Activated CD8-positive, alpha-beta memory T cell treated with anti-CD3 and anti-CD28 coated beads, Interleukin-2, amount 50 U/mL, for 1 hour (primary cell): ENCODE data around the gene GAN.

Source experiments
- DNase-seq: peaks from one replicate; pipeline ENCODE4 v3.0.0-alpha.2; 2020; ENCODE audit errors: extremely low read depth

Gene GAN, protein sequence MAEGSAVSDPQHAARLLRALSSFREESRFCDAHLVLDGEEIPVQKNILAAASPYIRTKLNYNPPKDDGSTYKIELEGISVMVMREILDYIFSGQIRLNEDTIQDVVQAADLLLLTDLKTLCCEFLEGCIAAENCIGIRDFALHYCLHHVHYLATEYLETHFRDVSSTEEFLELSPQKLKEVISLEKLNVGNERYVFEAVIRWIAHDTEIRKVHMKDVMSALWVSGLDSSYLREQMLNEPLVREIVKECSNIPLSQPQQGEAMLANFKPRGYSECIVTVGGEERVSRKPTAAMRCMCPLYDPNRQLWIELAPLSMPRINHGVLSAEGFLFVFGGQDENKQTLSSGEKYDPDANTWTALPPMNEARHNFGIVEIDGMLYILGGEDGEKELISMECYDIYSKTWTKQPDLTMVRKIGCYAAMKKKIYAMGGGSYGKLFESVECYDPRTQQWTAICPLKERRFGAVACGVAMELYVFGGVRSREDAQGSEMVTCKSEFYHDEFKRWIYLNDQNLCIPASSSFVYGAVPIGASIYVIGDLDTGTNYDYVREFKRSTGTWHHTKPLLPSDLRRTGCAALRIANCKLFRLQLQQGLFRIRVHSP

GRCh38 chr16:81314603-81315270 lies at the start of gene GAN:
Gene GAN (plus strand): TSS chr16:81314962. CDS start chr16:81315114, 152 bp downstream.
- peak; percentile 73 for DNase-seq

GRCh38 chr16:81265052-81265451 lies 49.7 kb upstream of the GAN start:
- DNase-seq, result no peak

- no peak for DNase-seq
Observed at GRCh38 chr16:81265658-81266451, 48.9 kb upstream of the GAN start.

- no peak for DNase-seq
Observed at GRCh38 chr16:81266680-81267095, 48.1 kb upstream of the GAN start.

- no peak for DNase-seq
Observed at GRCh38 chr16:81268509-81268908, 46.3 kb upstream of the GAN start.

- DNase-seq, result no peak
Observed at GRCh38 chr16:81273223-81273950, 41.4 kb upstream of the GAN start.

- no peak for DNase-seq
Observed at GRCh38 chr16:81275064-81275532, 39.7 kb upstream of the GAN start.

- no peak for DNase-seq
Observed at GRCh38 chr16:81275795-81276194, 39.0 kb upstream of the GAN start.

GRCh38 chr16:81276323-81276722 lies 38.4 kb upstream of the GAN start:
- no peak for DNase-seq

- no peak for DNase-seq
Observed at GRCh38 chr16:81277541-81278080, 37.2 kb upstream of the GAN start.

GRCh38 chr16:81278526-81278925 lies 36.2 kb upstream of the GAN start:
- DNase-seq, result no peak

GRCh38 chr16:81279392-81279791 lies 35.4 kb upstream of the GAN start:
- DNase-seq, result no peak

- no peak for DNase-seq
Observed at GRCh38 chr16:81280393-81280792, 34.4 kb upstream of the GAN start.

- no peak for DNase-seq
Observed at GRCh38 chr16:81283044-81283443, 31.7 kb upstream of the GAN start.

GRCh38 chr16:81284995-81285600 lies 29.7 kb upstream of the GAN start:
- DNase-seq, result no peak

DNA sequence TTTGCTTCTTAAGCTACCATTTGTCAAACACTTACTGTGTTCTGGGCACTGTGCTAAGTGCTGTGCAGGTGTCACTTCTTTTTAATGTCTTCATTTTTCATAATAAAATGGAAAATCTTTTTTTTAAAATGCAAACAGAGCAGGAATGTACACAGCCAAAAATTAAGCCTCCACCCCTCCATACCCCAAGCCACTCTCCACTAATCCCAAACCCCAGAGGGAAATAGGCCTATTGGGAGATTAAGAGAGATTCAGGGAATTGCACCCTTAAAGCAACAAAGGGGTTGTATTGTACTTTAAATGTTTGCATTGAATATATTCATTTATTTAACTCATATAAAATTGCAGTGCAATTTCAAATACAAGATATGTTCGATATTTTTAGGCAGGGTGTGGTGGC lies 28.6 kb upstream of the GAN start:
- no peak for DNase-seq

DNA sequence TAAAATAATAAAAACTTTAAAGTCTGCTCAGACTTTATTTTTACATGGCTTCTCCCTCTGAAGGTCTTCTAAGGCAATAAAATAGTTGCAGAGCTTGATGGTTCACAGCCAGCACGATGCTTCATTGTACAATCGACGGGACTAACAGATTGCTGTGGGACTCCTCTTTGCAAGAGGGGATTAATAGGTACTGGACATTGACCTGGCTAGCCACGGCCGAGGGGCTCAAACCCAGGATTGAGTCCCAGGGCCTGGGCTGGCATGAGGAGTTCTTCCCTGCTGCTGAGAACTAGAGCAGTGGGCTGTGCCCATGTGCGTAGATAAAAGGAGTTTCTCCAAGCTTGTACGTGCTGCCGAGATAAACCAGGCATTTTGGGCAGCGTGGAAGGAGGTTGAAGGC lies 23.6 kb upstream of the GAN start:
- DNase-seq, result no peak

DNA sequence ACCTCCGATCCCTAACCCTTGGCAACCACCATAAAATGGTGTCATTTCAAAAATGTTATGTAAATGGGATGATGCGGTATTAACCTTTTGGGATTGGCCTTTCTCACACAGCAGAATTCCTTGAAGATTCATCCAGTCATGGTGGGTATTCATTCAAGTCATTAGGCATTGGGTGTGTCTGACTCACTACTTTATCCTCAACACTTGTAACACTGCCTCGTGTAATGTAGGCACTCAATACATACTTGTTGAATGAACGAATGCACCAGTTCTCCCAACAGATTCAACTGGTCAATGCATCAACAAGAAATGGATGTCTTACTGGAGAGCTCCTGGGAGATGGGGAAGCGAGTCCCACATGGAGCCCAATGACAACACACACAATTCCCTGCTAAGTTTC lies 21.8 kb upstream of the GAN start:
- no peak for DNase-seq

GRCh38 chr16:81293909-81294802 lies 20.6 kb upstream of the GAN start:
- no peak for DNase-seq

- DNase-seq, result no peak
Observed at GRCh38 chr16:81296631-81297030, 18.1 kb upstream of the GAN start.
